Activated naive CD8-positive, alpha-beta T cell treated with anti-CD3 and anti-CD28 coated beads for 36 hours (primary cell): ENCODE measurements around the gene RHCG. TPM values are rescaled to one million over a fixed set of nuclear protein-coding genes. Genes with fewer than 3 reads are reported as not detected.

ENCODE experiments used
- DNase-seq: peaks from one replicate; pipeline ENCODE4 v3.0.0; 2021
- H3K27ac Mint-ChIP-seq: one replicate; pipeline ENCODE4 v1.8.0; 2022; ENCODE audit warnings: mild to moderate bottlenecking, moderate library complexity, mixed read lengths
- H3K27me3 Mint-ChIP-seq: one replicate; pipeline ENCODE4 v1.8.0; 2022; ENCODE audit warnings: mild to moderate bottlenecking, mixed read lengths
- H3K36me3 Mint-ChIP-seq: one replicate; pipeline ENCODE4 v1.8.0; 2021; ENCODE audit warnings: mild to moderate bottlenecking, mixed read lengths
- H3K4me1 Mint-ChIP-seq: one replicate; pipeline ENCODE4 v1.8.0; 2021; ENCODE audit warnings: mixed read lengths
- H3K4me3 Mint-ChIP-seq: one replicate; pipeline ENCODE4 v1.8.0; 2022; ENCODE audit warnings: mild to moderate bottlenecking, moderate library complexity, mixed read lengths
- H3K9me3 Mint-ChIP-seq: one replicate; pipeline ENCODE4 v1.8.0; 2022; ENCODE audit warnings: mixed read lengths
- total RNA-seq, 2 experiments: library from RNA; stranded (reverse); gene quantifications; one replicate each; pipeline ENCODE4 v1.2.3, GENCODE V29; 2021

The RHCG gene
- total RNA-seq, 2 experiments from 2014 or later: not detected

GRCh38 chr15:89494031-89494430, 2.4 kb downstream of the RHCG start:
- Mint-ChIP-seq H3K9me3 (no peaks in the 10 kb centered on the region), H3K4me1 (peaks cover 2% of the 10 kb centered on the region), H3K36me3 (no peaks in the 10 kb centered on the region), H3K27ac (no peak overlapping the region), H3K4me3 (no peak overlapping the region), H3K27me3 (peaks cover 73% of the 10 kb centered on the region)
- DNase-seq: no peak

- no peak for DNase-seq
- H3K4me3 Mint-ChIP-seq: no peak overlapping the region
- no peak overlapping the region for H3K27ac Mint-ChIP-seq
- no peaks in the 10 kb centered on the region for H3K9me3 Mint-ChIP-seq
- H3K27me3 Mint-ChIP-seq: peaks cover 64% of the 10 kb centered on the region
- H3K36me3 Mint-ChIP-seq: no peaks in the 10 kb centered on the region
- peaks cover 2% of the 10 kb centered on the region for H3K4me1 Mint-ChIP-seq
These were observed 3.3 kb downstream of the RHCG start for GRCh38 chr15:89492934-89493631.

- Mint-ChIP-seq H3K4me3 (no peak overlapping the region), H3K27me3 (peaks cover 64% of the 10 kb centered on the region), H3K9me3 (no peaks in the 10 kb centered on the region), H3K4me1 (peaks cover 2% of the 10 kb centered on the region), H3K36me3 (no peaks in the 10 kb centered on the region), H3K27ac (no peak overlapping the region)
- DNase-seq: no peak
These were observed 4.2 kb downstream of the RHCG start for GRCh38 chr15:89492111-89492641.

- Mint-ChIP-seq H3K9me3 (no peaks in the 10 kb centered on the region), H3K36me3 (no peaks in the 10 kb centered on the region), H3K4me1 (peaks cover 4% of the 10 kb centered on the region), H3K27me3 (peaks cover 59% of the 10 kb centered on the region), H3K4me3 (no peak overlapping the region), H3K27ac (no peak overlapping the region)
- no peak for DNase-seq
These were observed 5.5 kb downstream of the RHCG start for GRCh38 chr15:89490814-89491315.

GRCh38 chr15:89490081-89490813, 6.1 kb downstream of the RHCG start:
- H3K27me3 Mint-ChIP-seq: peaks cover 59% of the 10 kb centered on the region
- H3K9me3 Mint-ChIP-seq: no peaks in the 10 kb centered on the region
- H3K27ac Mint-ChIP-seq: no peak overlapping the region
- peaks cover 2% of the 10 kb centered on the region for H3K4me1 Mint-ChIP-seq
- H3K36me3 Mint-ChIP-seq: no peaks in the 10 kb centered on the region
- no peak overlapping the region for H3K4me3 Mint-ChIP-seq
- DNase-seq: no peak

GRCh38 chr15:89489376-89489775, 7.0 kb downstream of the RHCG start:
- H3K4me3 Mint-ChIP-seq: no peak overlapping the region
- DNase-seq: no peak
- peaks cover 59% of the 10 kb centered on the region for H3K27me3 Mint-ChIP-seq
- H3K36me3 Mint-ChIP-seq: no peaks in the 10 kb centered on the region
- H3K4me1 Mint-ChIP-seq: peaks cover 2% of the 10 kb centered on the region
- H3K9me3 Mint-ChIP-seq: no peaks in the 10 kb centered on the region
- H3K27ac Mint-ChIP-seq: no peak overlapping the region

GRCh38 chr15:89487791-89488190, 8.6 kb downstream of the RHCG start:
- peaks cover 48% of the 10 kb centered on the region for H3K27me3 Mint-ChIP-seq
- DNase-seq: no peak
- no peak overlapping the region for H3K4me3 Mint-ChIP-seq
- H3K4me1 Mint-ChIP-seq: peaks cover 2% of the 10 kb centered on the region
- H3K36me3 Mint-ChIP-seq: no peaks in the 10 kb centered on the region
- H3K27ac Mint-ChIP-seq: no peak overlapping the region
- H3K9me3 Mint-ChIP-seq: no peaks in the 10 kb centered on the region

DNA sequence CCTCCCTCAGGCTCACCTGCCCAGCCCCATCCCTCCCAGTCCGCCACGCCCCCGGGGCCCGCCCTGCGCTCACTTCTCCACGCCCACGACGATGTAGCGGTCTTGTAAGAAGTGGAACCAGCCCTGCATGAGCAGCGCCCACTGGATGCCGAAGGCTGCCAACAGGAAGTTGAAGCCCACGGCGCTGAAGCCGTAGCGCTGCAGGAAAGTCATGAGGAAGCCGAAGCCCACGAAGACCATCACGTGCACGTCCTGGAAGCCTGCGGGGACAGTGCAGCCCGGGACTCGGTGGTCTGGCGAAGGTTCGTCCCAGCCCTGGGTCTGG, 9.7 kb downstream of the RHCG start:
- Mint-ChIP-seq H3K4me3 (no peak overlapping the region), H3K27ac (no peak overlapping the region), H3K36me3 (no peaks in the 10 kb centered on the region), H3K4me1 (peaks cover 2% of the 10 kb centered on the region), H3K27me3 (peaks cover 42% of the 10 kb centered on the region), H3K9me3 (no peaks in the 10 kb centered on the region)
- DNase-seq: peak; percentile 59

DNA sequence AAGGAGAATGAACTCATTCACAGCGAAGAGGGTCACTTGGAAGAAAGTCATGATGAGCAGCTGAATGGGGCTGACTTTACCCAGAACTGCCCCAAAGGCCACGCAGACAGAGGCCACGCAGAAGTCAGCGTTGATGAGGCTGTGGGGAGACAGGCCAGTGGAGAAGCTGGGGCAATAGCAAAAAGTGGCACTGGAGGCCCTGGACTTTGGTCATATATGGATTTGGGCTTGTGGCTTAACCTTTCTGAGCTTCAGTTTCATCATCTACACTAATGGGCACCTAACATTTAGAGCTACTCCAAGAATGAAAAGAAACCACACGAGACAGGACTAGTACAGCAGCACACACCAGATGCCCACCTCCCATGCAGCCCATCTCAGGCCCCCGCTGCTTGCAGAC, 13.3 kb downstream of the RHCG start:
- H3K27ac Mint-ChIP-seq: no peak overlapping the region
- H3K4me3 Mint-ChIP-seq: no peak overlapping the region
- no peak for DNase-seq
- peaks cover 52% of the 10 kb centered on the region for H3K27me3 Mint-ChIP-seq
- H3K9me3 Mint-ChIP-seq: no peaks in the 10 kb centered on the region
- no peaks in the 10 kb centered on the region for H3K36me3 Mint-ChIP-seq
- peaks cover 2% of the 10 kb centered on the region for H3K4me1 Mint-ChIP-seq

DNA sequence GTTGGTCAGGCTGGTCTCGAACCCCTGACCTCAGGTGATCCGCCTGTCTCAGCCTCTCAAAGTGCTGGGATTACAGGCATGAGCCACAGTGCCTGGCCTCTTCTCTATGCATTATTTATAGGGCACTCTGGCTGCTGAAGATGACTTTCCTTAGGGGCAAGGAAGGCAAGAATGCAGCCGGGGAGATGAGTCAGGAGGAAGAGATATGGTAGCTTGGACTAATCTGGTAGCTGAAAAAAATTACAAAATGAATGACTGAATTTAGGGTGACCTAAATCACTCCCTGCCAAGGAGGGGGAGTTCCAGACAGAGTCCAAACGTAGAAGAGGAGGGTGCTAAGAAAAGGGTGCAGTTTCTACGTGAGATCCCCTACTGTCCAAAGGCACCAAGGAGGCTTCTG, 14.2 kb downstream of the RHCG start:
- no peaks in the 10 kb centered on the region for H3K36me3 Mint-ChIP-seq
- no peaks in the 10 kb centered on the region for H3K9me3 Mint-ChIP-seq
- DNase-seq: no peak
- peaks cover 2% of the 10 kb centered on the region for H3K4me1 Mint-ChIP-seq
- H3K4me3 Mint-ChIP-seq: no peak overlapping the region
- peaks cover 44% of the 10 kb centered on the region for H3K27me3 Mint-ChIP-seq
- H3K27ac Mint-ChIP-seq: no peak overlapping the region

DNA sequence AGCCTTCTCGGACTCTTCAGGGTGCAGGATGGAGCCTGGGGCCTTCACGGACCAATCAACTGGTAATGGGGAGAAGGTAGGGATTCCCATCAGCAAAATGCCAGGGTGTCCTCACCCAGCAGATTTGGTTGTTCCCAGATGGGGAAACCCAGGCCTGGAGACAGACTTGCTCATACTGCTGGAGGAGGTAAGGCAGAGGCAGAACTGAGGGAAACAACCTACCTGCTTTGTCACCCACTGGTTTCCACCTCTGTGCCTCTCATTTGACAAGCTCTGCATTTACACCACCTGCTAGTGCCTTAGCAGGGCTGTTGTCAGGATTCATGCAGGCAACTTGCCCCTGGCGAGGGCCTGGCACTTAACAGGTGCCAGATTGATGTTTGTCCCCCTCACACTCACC, 15.9 kb downstream of the RHCG start:
- no peak overlapping the region for H3K27ac Mint-ChIP-seq
- H3K27me3 Mint-ChIP-seq: peaks cover 32% of the 10 kb centered on the region
- no peak overlapping the region for H3K4me3 Mint-ChIP-seq
- H3K36me3 Mint-ChIP-seq: no peaks in the 10 kb centered on the region
- DNase-seq: no peak
- H3K9me3 Mint-ChIP-seq: no peaks in the 10 kb centered on the region
- H3K4me1 Mint-ChIP-seq: no peaks in the 10 kb centered on the region

GRCh38 chr15:89479173-89479572, 17.2 kb downstream of the RHCG start:
- Mint-ChIP-seq H3K27ac (no peak overlapping the region), H3K27me3 (peaks cover 23% of the 10 kb centered on the region), H3K36me3 (no peaks in the 10 kb centered on the region), H3K9me3 (no peaks in the 10 kb centered on the region), H3K4me1 (no peaks in the 10 kb centered on the region), H3K4me3 (no peak overlapping the region)
- no peak for DNase-seq

GRCh38 chr15:89477411-89478242, 18.8 kb downstream of the RHCG start:
- Mint-ChIP-seq H3K27me3 (peaks cover 26% of the 10 kb centered on the region), H3K36me3 (no peaks in the 10 kb centered on the region), H3K9me3 (no peaks in the 10 kb centered on the region), H3K27ac (no peak overlapping the region), H3K4me3 (no peak overlapping the region), H3K4me1 (peaks cover 3% of the 10 kb centered on the region)
- DNase-seq: no peak

DNA sequence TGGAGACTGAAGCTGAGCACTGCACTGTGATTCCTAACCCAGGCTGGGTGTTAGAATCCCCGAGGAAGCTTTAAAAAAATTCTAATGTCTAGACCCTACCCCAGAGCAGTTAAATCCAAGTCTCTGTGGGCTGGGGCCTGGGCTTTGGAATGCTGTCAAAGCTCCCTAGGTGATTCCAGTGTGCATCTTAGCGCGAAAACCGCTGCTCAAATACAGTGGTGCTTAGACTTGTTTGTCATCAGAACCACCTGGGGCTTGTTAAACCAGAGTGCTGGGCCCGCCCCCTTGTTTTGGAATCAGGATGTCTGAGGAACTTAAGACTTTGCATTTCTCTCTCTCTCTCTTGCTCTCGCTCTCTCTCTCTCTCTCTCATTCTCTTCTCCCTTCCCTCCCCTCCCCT, 20.7 kb downstream of the RHCG start:
- no peaks in the 10 kb centered on the region for H3K36me3 Mint-ChIP-seq
- no peak overlapping the region for H3K4me3 Mint-ChIP-seq
- no peak overlapping the region for H3K27ac Mint-ChIP-seq
- no peak for DNase-seq
- peaks cover 26% of the 10 kb centered on the region for H3K27me3 Mint-ChIP-seq
- no peaks in the 10 kb centered on the region for H3K9me3 Mint-ChIP-seq
- peaks cover 3% of the 10 kb centered on the region for H3K4me1 Mint-ChIP-seq

DNA sequence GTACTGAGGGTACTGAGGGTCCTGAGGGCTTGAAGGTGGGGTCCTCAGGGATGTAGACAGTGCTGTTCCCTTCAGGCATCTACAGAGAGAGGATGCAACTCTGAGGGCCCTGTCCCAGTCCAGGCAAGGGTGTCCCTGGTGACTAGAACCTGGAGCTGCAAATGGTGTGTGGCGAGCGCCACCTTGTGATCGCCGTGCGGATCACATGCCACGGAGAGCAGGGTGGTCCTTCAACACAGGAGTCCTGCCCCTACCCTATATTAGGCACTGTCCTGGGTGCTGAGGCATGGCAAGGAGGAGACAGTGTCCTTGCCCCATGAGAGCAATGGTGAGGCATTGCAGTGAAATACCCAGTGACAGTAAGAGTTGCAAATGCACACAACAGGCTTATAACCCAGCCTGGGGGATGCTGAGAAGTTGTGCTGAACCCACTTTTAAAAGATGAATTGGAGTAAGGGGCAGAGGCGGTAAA, 23.6 kb downstream of the RHCG start:
- H3K27me3 Mint-ChIP-seq: peaks cover 32% of the 10 kb centered on the region
- no peaks in the 10 kb centered on the region for H3K36me3 Mint-ChIP-seq
- H3K9me3 Mint-ChIP-seq: no peaks in the 10 kb centered on the region
- no peak overlapping the region for H3K27ac Mint-ChIP-seq
- peaks cover 3% of the 10 kb centered on the region for H3K4me1 Mint-ChIP-seq
- no peak overlapping the region for H3K4me3 Mint-ChIP-seq
- DNase-seq: peak; percentile 65
